ENCODE data around the gene HOMER1. TPM values are rescaled to one million over a fixed set of nuclear protein-coding genes. Genes with fewer than 3 reads are reported as not detected.
A peak's percentile ranks its signal among the peaks of the same experiment; 100 is the strongest.

The HOMER1 gene
- total and polyA plus RNA-seq, 2 of the 13 experiments (the other 11 are each of a cell fraction or from before 2014, with no cell fraction given): 5.3 to 24.8 TPM

- H3K36me3 ChIP-seq (replicated peaks in 1 of 2; ENCODE audit: control insufficient read depth in 1 of 2, insufficient read depth in 2 of 2, low read length in 2 of 2): no peaks in the 10 kb centered on the region
- ChIA-PET POLR2A (no interaction called here), CTCF (ENCODE audit: low intra/inter-chr PET ratio, low total read pairs) (no interaction called here)
- no peak for ATAC-seq
- H3K9me3 ChIP-seq (ENCODE audit: low read length): no peaks in the 10 kb centered on the region
- no peak overlapping the region for H3K9ac ChIP-seq (ENCODE audit: insufficient read depth, low read depth, low read length)
- H3K27me3 ChIP-seq (ENCODE audit: control insufficient read depth in 1 of 2, insufficient read depth in 2 of 2, low read length in 2 of 2): no peaks in the 10 kb centered on the region
- no peak overlapping the region for H2AFZ ChIP-seq (ENCODE audit: low read length)
- TF ChIP-seq U2AF1 (optimal IDR thresholded peaks at IDR 0.05; ENCODE audit: low read depth, low read length): no peak
- TF ChIP-seq ZNF563 (CRISPR knock-in tag; IDR thresholded peaks at IDR 0.05): no peak
- H4K20me1 ChIP-seq (ENCODE audit: insufficient read depth, low read length): no peaks in the 10 kb centered on the region; the same call in 1 of the 2 replicates
- H3K4me2 ChIP-seq (ENCODE audit: low read depth, low read length): no peak overlapping the region
- peaks cover 47% of the 10 kb centered on the region for H3K79me2 ChIP-seq (ENCODE audit: insufficient read depth, low read length)
- H3K4me1 ChIP-seq (ENCODE audit: insufficient read depth, low read length): peaks cover 12% of the 10 kb centered on the region
- no TSS peak for BruUV-seq (replicated peaks)
- 98% methylated on average over 4 of the region's 4 CpGs for WGBS (ENCODE audit: low lambda C conversion rate)
- FAIRE-seq: no peak
- no peak overlapping the region for H3K4me3 ChIP-seq (replicated peaks in 1 of 3; ENCODE audit: insufficient read depth in 1 of 3, low read depth in 2 of 3, low read length in 3 of 3)
- in situ Hi-C loops (cut with HindIII; ENCODE audit: extremely low pct_ligation_motif_present, low pct_unique_long_range_greater_than_20kb): no loop called here
- no peak overlapping the region for H3K27ac ChIP-seq (ENCODE audit: extremely low read length, insufficient read depth, low read length)
- intact Hi-C loops (cut with micrococcal nuclease; ENCODE audit: unreplicated experiment): no loop called here
- DNase-seq (ENCODE audit: low spot score): no peak
These were observed 38.8 kb downstream of the HOMER1 start for GRCh38 chr5:79475152-79475466.

- intact Hi-C loops (cut with micrococcal nuclease; ENCODE audit: unreplicated experiment): no loop called here
- Histone ChIP-seq H3K9me3 (ENCODE audit: low read length) (no peaks in the 10 kb centered on the region), H3K27me3 (ENCODE audit: control insufficient read depth in 1 of 2, insufficient read depth in 2 of 2, low read length in 2 of 2) (no peaks in the 10 kb centered on the region), H3K9ac (ENCODE audit: insufficient read depth, low read depth, low read length) (no peak overlapping the region), H3K4me1 (ENCODE audit: insufficient read depth, low read length) (peaks cover 12% of the 10 kb centered on the region), H3K36me3 (replicated peaks in 1 of 2; ENCODE audit: control insufficient read depth in 1 of 2, insufficient read depth in 2 of 2, low read length in 2 of 2) (no peaks in the 10 kb centered on the region), H2AFZ (ENCODE audit: low read length) (no peak overlapping the region), H3K4me3 (replicated peaks in 1 of 3; ENCODE audit: insufficient read depth in 1 of 3, low read depth in 2 of 3, low read length in 3 of 3) (no peak overlapping the region), H3K27ac (ENCODE audit: extremely low read length, insufficient read depth, low read length) (no peak overlapping the region), H3K79me2 (ENCODE audit: insufficient read depth, low read length) (peaks cover 47% of the 10 kb centered on the region), H3K4me2 (ENCODE audit: low read depth, low read length) (no peak overlapping the region), H4K20me1 (ENCODE audit: insufficient read depth, low read length) (no peaks in the 10 kb centered on the region; the same call in 1 of the 2 replicates)
- peak; percentile 88 for TF ChIP-seq MAFF (IDR thresholded peaks at IDR 0.05; ENCODE audit: low read depth, low read length)
- no peak for TF ChIP-seq HINFP (CRISPR knock-in tag; IDR thresholded peaks at IDR 0.05; ENCODE audit: low read depth)
- TF ChIP-seq MAFK (conservative IDR thresholded peaks at IDR 0.05 in 1 of 2, IDR thresholded peaks at IDR 0.05 in 1 of 2; ENCODE audit: low read length in 2 of 2): peak; percentile 80 to 92
- BruUV-seq (replicated peaks): no TSS peak
- CTCF ChIA-PET (ENCODE audit: low intra/inter-chr PET ratio, low total read pairs): no interaction called here
- FAIRE-seq (no peak), ATAC-seq (no peak), DNase-seq (ENCODE audit: low spot score) (no peak)
- in situ Hi-C loops (cut with HindIII; ENCODE audit: extremely low pct_ligation_motif_present, low pct_unique_long_range_greater_than_20kb): loop anchor here (25.0 kb wide), 3 partner anchors 212 to 462 kb away; no protein-coding TSS in a partner anchor
- POLR2A ChIA-PET: no interaction called here
These were observed 39.4 kb downstream of the HOMER1 start for GRCh38 chr5:79474367-79475151.
